Measurements from ENCODE around the gene CFAP119. TPM values are rescaled to one million over a fixed set of nuclear protein-coding genes. Genes with fewer than 3 reads are reported as not detected.

Gene CFAP119
- polyA plus RNA-seq, 3 donors, result 2.4 to 25.3 (median 3.5) TPM

DNA sequence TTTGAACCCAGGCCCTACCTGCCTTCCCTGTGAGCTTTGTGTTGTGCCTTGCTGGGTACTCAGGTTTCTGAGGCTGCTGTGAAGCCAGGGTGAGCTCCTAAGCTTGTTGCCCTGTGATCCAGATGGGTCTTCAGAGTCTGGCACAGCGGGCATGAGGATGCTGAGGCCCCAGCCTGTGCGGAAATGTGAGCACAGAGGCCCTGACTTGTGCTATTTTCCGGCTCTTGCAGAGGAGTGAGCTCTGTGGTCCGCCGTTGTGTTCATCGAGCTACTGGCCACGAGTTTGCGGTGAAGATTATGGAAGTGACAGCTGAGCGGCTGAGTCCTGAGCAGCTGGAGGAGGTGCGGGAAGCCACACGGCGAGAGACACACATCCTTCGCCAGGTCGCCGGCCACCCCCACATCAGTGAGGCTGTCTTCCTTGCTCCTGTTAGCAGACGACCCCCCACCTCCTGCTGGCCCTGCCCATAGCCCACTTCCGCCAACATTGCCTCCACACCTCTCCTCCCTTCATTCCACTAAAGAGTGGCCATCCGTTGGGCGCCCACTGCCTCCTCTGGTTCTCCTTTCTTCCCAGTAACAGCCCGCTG is 10.9 kb downstream of the CFAP119 start:
- Histone ChIP-seq H3K9ac (ENCODE audit: insufficient read depth, low read length, poor library complexity, severe bottlenecking) (no peak overlapping the region), H3K79me2 (ENCODE audit: insufficient read depth, low read length) (peaks cover 29% of the 10 kb centered on the region), H4K20me1 (ENCODE audit: insufficient read depth, low read length) (no peaks in the 10 kb centered on the region), H3K4me2 (replicated peaks; ENCODE audit: extremely low read depth, low read length, poor library complexity, severe bottlenecking) (no peak overlapping the region), H3K4me3 (replicated peaks in 1 of 3; ENCODE audit: low read depth in 2 of 3, low read length in 3 of 3) (no peak overlapping the region), H3K27ac (ENCODE audit: low read depth in 1 of 2, low read length in 2 of 2) (peak overlapping the region in 1 of 2 donors; percentile 27), H3K4me1 (ENCODE audit: control insufficient read depth in 1 of 2, insufficient read depth in 2 of 2, low read length in 2 of 2) (peaks cover 23 to 24% of the 10 kb centered on the region in 2 donors), H3K36me3 (replicated peaks in 1 of 2; ENCODE audit: control insufficient read depth in 1 of 2, insufficient read depth in 2 of 2, low read length in 2 of 2) (peaks cover 43 to 62% of the 10 kb centered on the region in 2 donors), H2AFZ (ENCODE audit: insufficient read depth, low read depth, low read length, poor library complexity, severe bottlenecking) (no peak overlapping the region), H3K9me3 (replicated peaks in 1 of 2; ENCODE audit: control insufficient read depth in 1 of 2, insufficient read depth in 1 of 2, low read length in 2 of 2) (no peaks in the 10 kb centered on the region), H3K27me3 (ENCODE audit: control insufficient read depth in 2 of 2, insufficient read depth in 2 of 2, low read length in 2 of 2) (no peaks in the 10 kb centered on the region)
- no peak for TF ChIP-seq CTCF (IDR thresholded peaks at IDR 0.05)
- intact Hi-C loops (cut with micrococcal nuclease), result no loop called here
- H3K4me1 Mint-ChIP-seq, result peaks cover 27% of the 10 kb centered on the region
- WGBS (ENCODE audit: insufficient coverage), result 97% methylated on average over 15 of the region's 20 CpGs
- no peaks in the 10 kb centered on the region for H3K9me3 Mint-ChIP-seq
- no peak overlapping the region for H3K4me3 Mint-ChIP-seq
- H3K27ac Mint-ChIP-seq, result peak overlapping the region in 2 of 7 donors; percentile 52 to 76
- DNase-seq, result no peak
- peaks cover 46 to 58% of the 10 kb centered on the region in 2 donors for H3K36me3 Mint-ChIP-seq
- no peaks in the 10 kb centered on the region for H3K27me3 Mint-ChIP-seq (ENCODE audit: low read depth in 3 of 3)

DNA sequence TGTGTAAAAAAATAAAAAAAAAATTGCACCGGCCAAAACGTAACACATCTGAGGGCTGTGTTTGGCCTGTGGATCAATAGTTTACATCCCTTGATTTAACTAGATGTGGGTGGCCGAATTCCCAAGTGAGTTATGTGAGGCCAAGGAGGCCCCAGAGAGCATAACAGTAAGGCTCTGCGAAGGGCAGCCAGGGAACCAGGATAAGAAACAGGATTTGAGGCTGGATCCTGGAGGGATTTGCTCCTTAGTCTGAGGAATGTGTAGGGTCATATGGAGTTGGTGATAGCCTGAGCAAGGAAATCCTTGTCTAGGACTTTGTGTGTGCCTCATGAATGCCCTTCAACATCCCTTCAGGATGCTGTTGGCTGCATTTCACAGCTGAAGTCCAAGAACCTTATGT is 11.7 kb downstream of the CFAP119 start:
- Histone ChIP-seq H3K27me3 (ENCODE audit: control insufficient read depth in 2 of 2, insufficient read depth in 2 of 2, low read length in 2 of 2) (no peaks in the 10 kb centered on the region), H3K4me1 (ENCODE audit: control insufficient read depth in 1 of 2, insufficient read depth in 2 of 2, low read length in 2 of 2) (peaks cover 23 to 24% of the 10 kb centered on the region in 2 donors), H3K9me3 (replicated peaks in 1 of 2; ENCODE audit: control insufficient read depth in 1 of 2, insufficient read depth in 1 of 2, low read length in 2 of 2) (no peaks in the 10 kb centered on the region), H3K79me2 (ENCODE audit: insufficient read depth, low read length) (peaks cover 29% of the 10 kb centered on the region), H3K9ac (ENCODE audit: insufficient read depth, low read length, poor library complexity, severe bottlenecking) (no peak overlapping the region), H2AFZ (ENCODE audit: insufficient read depth, low read depth, low read length, poor library complexity, severe bottlenecking) (no peak overlapping the region), H3K4me3 (replicated peaks in 1 of 3; ENCODE audit: low read depth in 2 of 3, low read length in 3 of 3) (no peak overlapping the region), H3K4me2 (replicated peaks; ENCODE audit: extremely low read depth, low read length, poor library complexity, severe bottlenecking) (no peak overlapping the region), H3K27ac (ENCODE audit: low read depth in 1 of 2, low read length in 2 of 2) (peak overlapping the region in 1 of 2 donors; percentile 27), H4K20me1 (ENCODE audit: insufficient read depth, low read length) (no peaks in the 10 kb centered on the region), H3K36me3 (replicated peaks in 1 of 2; ENCODE audit: control insufficient read depth in 1 of 2, insufficient read depth in 2 of 2, low read length in 2 of 2) (peaks cover 41 to 58% of the 10 kb centered on the region in 2 donors)
- intact Hi-C loops (cut with micrococcal nuclease), result no loop called here
- H3K4me1 Mint-ChIP-seq, result peaks cover 27% of the 10 kb centered on the region
- WGBS (ENCODE audit: insufficient coverage), result 100% methylated on average over 2 of the region's 4 CpGs
- no peaks in the 10 kb centered on the region for H3K9me3 Mint-ChIP-seq
- DNase-seq, result no peak
- peak overlapping the region in 1 of 7 donors; percentile 41 for H3K27ac Mint-ChIP-seq
- no peak for TF ChIP-seq CTCF (IDR thresholded peaks at IDR 0.05)
- H3K4me3 Mint-ChIP-seq, result no peak overlapping the region
- H3K36me3 Mint-ChIP-seq, result peaks cover 40 to 56% of the 10 kb centered on the region in 2 donors
- no peaks in the 10 kb centered on the region for H3K27me3 Mint-ChIP-seq (ENCODE audit: low read depth in 3 of 3)
